Measurements from ENCODE around the gene TCP11L2.

TCP11L2 gene

DNA sequence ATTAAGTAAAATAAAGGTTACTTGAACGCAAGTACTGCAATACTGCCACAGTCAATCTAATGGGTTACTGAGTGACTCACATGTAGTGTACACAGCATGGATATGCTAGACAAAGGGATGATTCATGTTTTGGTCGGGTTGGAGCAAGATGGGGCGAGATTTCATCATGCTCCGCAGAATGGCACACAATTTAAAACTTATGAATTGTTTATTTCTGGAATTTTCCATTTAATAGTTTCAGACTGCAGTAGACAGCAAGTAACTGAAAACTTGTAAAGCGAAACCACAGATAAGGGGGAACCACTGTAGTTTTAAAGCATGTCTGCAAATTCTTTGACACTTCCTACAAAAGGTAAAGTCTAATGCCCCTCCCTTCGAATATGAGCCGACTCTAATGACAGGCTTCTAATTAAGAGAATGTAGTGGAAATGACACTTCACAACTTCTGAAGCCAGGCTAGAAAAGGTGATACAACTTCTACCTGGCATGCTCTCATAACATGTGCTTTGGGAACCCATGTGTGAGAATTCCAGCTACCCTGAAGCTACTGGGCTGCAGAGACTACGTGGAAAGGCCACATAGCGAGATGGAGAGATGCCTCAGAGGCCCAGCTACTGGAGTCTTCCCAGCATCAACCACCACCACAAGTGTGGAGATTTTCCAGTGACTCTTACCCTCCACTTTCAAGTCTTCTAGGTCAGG lies 13.9 kb upstream of the TCP11L2 start:
- H2AFZ ChIP-seq (ENCODE audit: low read depth): no peak overlapping the region
- H3K4me1 ChIP-seq (ENCODE audit: low read depth, poor library complexity, severe bottlenecking): no peaks in the 10 kb centered on the region
- H3K79me2 ChIP-seq (ENCODE audit: insufficient read depth, low read depth): no peaks in the 10 kb centered on the region
- no peaks in the 10 kb centered on the region for H3K36me3 ChIP-seq (ENCODE audit: insufficient read depth)
- no peaks in the 10 kb centered on the region for H4K20me1 ChIP-seq (ENCODE audit: insufficient read depth)
- TF ChIP-seq, protein P1, sequence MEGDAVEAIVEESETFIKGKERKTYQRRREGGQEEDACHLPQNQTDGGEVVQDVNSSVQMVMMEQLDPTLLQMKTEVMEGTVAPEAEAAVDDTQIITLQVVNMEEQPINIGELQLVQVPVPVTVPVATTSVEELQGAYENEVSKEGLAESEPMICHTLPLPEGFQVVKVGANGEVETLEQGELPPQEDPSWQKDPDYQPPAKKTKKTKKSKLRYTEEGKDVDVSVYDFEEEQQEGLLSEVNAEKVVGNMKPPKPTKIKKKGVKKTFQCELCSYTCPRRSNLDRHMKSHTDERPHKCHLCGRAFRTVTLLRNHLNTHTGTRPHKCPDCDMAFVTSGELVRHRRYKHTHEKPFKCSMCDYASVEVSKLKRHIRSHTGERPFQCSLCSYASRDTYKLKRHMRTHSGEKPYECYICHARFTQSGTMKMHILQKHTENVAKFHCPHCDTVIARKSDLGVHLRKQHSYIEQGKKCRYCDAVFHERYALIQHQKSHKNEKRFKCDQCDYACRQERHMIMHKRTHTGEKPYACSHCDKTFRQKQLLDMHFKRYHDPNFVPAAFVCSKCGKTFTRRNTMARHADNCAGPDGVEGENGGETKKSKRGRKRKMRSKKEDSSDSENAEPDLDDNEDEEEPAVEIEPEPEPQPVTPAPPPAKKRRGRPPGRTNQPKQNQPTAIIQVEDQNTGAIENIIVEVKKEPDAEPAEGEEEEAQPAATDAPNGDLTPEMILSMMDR (conservative IDR thresholded peaks at IDR 0.05; ENCODE audit: low read depth, low read length): no peak
- no peak overlapping the region for H3K27ac ChIP-seq
- no peak overlapping the region for H3K4me2 ChIP-seq
- H3K4me3 ChIP-seq (IDR thresholded peaks at IDR 0.05; ENCODE audit: insufficient read depth, low read depth, low read length): no peak overlapping the region
- no peak overlapping the region for H3K9ac ChIP-seq
- no peaks in the 10 kb centered on the region for H3K27me3 ChIP-seq (ENCODE audit: insufficient read depth, low read depth)

GRCh38 chr12:106289196-106289681 lies 13.3 kb upstream of the TCP11L2 start:
- H3K27me3 ChIP-seq (ENCODE audit: insufficient read depth, low read depth): no peaks in the 10 kb centered on the region
- no peaks in the 10 kb centered on the region for H3K36me3 ChIP-seq (ENCODE audit: insufficient read depth)
- H3K79me2 ChIP-seq (ENCODE audit: insufficient read depth, low read depth): no peaks in the 10 kb centered on the region
- H2AFZ ChIP-seq (ENCODE audit: low read depth): no peak overlapping the region
- no peaks in the 10 kb centered on the region for H3K4me1 ChIP-seq (ENCODE audit: low read depth, poor library complexity, severe bottlenecking)
- TF ChIP-seq, protein P1 (conservative IDR thresholded peaks at IDR 0.05; ENCODE audit: low read depth, low read length): no peak
- H4K20me1 ChIP-seq (ENCODE audit: insufficient read depth): no peaks in the 10 kb centered on the region
- no peak overlapping the region for H3K9ac ChIP-seq
- no peak overlapping the region for H3K4me3 ChIP-seq (IDR thresholded peaks at IDR 0.05; ENCODE audit: insufficient read depth, low read depth, low read length)
- no peak overlapping the region for H3K27ac ChIP-seq
- H3K4me2 ChIP-seq: no peak overlapping the region

GRCh38 chr12:106290666-106291065 lies 11.9 kb upstream of the TCP11L2 start:
- no peaks in the 10 kb centered on the region for H3K36me3 ChIP-seq (ENCODE audit: insufficient read depth)
- no peak overlapping the region for H3K27ac ChIP-seq
- TF ChIP-seq, protein P1 (conservative IDR thresholded peaks at IDR 0.05; ENCODE audit: low read depth, low read length): no peak
- no peaks in the 10 kb centered on the region for H3K27me3 ChIP-seq (ENCODE audit: insufficient read depth, low read depth)
- no peaks in the 10 kb centered on the region for H3K79me2 ChIP-seq (ENCODE audit: insufficient read depth, low read depth)
- no peak overlapping the region for H3K9ac ChIP-seq
- no peak overlapping the region for H3K4me3 ChIP-seq (IDR thresholded peaks at IDR 0.05; ENCODE audit: insufficient read depth, low read depth, low read length)
- no peak overlapping the region for H2AFZ ChIP-seq (ENCODE audit: low read depth)
- H4K20me1 ChIP-seq (ENCODE audit: insufficient read depth): no peaks in the 10 kb centered on the region
- no peak overlapping the region for H3K4me2 ChIP-seq
- no peaks in the 10 kb centered on the region for H3K4me1 ChIP-seq (ENCODE audit: low read depth, poor library complexity, severe bottlenecking)

DNA sequence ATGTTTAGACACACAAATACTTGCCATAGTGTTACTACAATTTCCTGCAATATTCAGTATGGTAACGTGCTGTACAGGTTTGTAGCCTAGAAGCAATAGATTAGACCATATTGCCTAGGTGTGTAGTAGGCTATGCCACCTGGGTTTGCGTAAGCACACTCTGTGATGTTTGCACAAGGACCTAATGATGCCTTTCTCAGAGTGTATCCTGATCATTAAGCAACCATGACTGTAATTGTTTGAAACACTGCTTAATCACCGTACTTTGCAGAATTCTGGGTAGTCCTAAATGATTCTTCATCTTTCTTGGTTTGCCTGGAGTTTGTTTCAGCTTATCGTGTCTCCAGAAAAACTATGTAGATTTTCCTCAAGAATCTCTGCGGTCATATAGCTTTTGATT lies 11.2 kb upstream of the TCP11L2 start:
- no peaks in the 10 kb centered on the region for H3K36me3 ChIP-seq (ENCODE audit: insufficient read depth)
- H3K27ac ChIP-seq: no peak overlapping the region
- H3K4me1 ChIP-seq (ENCODE audit: low read depth, poor library complexity, severe bottlenecking): no peaks in the 10 kb centered on the region
- H3K4me3 ChIP-seq (IDR thresholded peaks at IDR 0.05; ENCODE audit: insufficient read depth, low read depth, low read length): no peak overlapping the region
- H4K20me1 ChIP-seq (ENCODE audit: insufficient read depth): no peaks in the 10 kb centered on the region
- no peak overlapping the region for H3K4me2 ChIP-seq
- no peak overlapping the region for H2AFZ ChIP-seq (ENCODE audit: low read depth)
- no peaks in the 10 kb centered on the region for H3K79me2 ChIP-seq (ENCODE audit: insufficient read depth, low read depth)
- H3K27me3 ChIP-seq (ENCODE audit: insufficient read depth, low read depth): no peaks in the 10 kb centered on the region
- no peak overlapping the region for H3K9ac ChIP-seq
- TF ChIP-seq, protein P1 (conservative IDR thresholded peaks at IDR 0.05; ENCODE audit: low read depth, low read length): no peak
